Head of caudate nucleus (tissue), 42 donors: ENCODE measurements around the gene ABHD12.
A peak's percentile ranks its signal among the peaks of the same experiment; 100 is the strongest.

Experiments used
- DNase-seq, 42 donors: peaks; one replicate each; pipeline versions ENCODE4 v3.0.0 to v3.0.0-alpha.2; 2020 to 2021; ENCODE audit warnings: mixed read lengths in 7 of 42
- intact Hi-C: fragments of 100-400 bp; cut with DNase I; formaldehyde crosslinking; loops from one replicate; pipeline ENCODE4 v1.15.0; 2022

Gene ABHD12

DNA sequence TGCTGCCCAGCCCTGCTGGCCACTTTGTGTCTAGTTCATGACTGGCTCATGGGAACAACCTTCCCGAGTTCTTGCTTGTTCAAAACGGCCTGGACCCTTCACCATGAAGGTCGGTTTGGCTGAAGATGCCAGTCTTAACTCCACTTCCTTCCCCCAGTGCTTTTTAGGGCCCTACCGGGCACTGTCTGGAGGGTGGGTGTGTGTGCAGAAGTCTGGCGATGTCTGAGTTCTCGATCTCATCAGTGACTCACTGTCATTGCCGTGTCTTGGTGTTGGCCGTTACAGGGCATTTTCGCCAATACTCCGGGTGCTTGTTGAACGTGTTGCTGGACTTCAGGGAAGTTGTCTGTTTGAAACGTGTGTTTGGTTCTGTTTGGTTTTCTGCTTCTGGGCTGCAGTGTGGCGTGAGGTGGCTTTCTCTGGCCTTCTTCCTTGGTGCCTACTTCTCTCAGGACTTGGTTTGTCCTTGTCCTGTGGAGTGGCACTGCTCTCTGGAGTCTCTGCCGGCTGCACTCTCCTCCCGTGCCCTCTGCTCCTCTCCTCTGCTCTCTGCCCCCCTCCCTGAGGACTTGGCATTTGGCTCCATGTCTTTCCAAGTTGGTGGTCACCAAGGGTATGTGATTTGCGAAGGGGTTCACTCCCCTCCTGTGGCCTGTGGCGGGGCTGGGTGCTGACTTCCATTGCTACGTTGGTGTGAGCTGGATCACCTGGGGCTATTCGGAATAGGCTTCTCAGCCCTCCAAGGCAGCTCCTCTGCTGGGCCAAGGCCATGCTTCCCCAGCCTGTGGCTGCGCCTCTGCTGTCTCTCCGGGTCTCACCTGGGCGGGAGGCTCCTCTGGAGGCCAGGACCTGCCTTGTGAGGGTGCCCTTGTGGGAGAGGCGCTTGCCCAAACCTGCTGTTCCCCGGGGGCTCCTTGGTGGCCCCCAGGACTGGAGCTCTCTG lies 104.5 kb downstream of the ABHD12 start:
- intact Hi-C loops = no loop called here
- peak in 20 of 42 donors; percentile 1 to 33 (median 10) for DNase-seq

DNA sequence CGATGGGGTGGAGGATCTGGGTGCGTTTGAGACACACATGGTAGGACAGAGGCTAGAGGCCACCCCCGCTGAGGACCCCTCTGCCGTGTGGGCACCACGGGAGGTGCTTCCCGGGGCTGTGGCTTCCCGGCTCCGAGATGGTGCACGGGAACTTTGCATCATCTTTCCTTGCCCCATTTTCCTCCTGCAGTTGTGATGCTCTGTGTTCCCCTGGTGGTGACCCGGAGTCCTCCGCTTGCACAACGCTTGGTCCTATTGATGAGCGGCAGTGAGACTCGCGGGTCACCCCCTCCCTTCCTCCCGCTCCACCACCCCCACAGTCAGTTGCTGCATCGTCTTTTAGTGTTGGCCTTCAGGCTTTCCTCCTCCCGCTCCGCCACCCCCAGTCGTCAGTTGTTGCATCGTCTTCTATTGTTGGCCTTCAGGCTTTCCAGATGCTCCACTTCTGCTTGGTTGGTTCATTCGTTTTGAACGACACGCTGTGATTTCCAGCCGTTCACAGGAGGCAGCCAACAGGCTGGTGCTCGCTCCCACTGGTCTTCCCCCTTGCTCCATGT lies 105.5 kb downstream of the ABHD12 start:
- intact Hi-C loops = no loop called here
- DNase-seq = peak in 25 of 42 donors; percentile 1 to 38 (median 14)

DNA sequence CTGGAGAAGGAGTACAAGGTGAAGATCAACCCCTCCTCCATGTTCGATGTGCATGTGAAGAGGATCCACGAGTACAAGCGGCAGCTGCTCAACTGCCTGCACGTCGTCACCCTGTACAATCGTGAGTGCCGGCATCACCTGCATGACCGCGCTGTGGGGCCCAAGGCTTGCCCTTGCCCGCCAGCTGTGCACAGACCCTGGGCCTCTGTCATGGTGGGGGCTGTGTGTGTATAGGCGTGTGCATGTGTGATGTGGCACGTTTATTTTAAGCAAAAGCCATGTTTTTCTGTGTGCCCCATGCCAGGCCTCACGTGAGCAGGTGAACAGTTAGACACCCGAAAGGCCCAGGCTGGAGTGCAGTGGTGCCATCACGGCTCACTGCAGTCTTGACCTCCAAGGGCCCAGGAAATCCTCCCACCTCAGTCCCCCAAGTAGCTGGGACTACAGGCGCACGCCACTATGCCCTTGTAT lies 106.5 kb downstream of the ABHD12 start:
- peak in 17 of 42 donors; percentile 0 to 25 (median 8) for DNase-seq
- intact Hi-C loops = no loop called here

DNA sequence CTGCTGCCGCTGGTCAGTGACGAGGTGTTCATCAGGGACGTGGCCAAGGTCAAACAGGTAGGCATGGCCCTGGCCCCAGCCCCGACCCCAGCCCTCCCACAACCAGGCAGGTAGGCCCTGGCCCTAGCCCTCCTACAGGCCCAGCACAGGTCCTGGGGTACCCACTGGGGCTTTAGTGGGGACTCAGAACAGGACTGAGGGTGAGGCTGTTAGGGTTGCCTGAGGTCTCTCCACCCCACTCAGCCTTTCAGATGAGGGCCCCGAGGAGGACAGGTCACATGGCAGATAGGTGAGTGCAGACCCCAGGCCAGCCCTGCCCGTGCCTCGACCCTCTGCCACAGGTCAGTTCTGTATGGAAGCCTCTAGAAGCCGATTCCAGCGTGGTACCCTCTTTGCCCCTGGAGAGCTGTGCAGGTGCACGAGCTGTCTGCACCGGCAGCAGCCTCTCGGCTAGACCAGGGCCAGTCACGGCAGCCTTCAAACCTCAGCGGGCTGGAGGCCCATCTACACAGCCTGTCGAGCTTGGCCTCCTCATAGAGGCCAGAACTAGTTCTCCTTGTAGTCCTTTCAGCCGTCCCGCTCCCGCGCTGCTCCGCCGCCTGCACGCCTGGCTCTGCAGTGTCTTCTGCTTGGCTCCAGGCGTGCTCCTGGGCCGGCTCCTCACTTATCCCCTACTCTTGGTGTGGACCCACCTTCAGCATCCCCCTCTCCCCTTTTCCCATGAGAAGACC lies 107.2 kb downstream of the ABHD12 start:
- peak in 18 of 42 donors; percentile 2 to 30 (median 12) for DNase-seq
- intact Hi-C loops = no loop called here

DNA sequence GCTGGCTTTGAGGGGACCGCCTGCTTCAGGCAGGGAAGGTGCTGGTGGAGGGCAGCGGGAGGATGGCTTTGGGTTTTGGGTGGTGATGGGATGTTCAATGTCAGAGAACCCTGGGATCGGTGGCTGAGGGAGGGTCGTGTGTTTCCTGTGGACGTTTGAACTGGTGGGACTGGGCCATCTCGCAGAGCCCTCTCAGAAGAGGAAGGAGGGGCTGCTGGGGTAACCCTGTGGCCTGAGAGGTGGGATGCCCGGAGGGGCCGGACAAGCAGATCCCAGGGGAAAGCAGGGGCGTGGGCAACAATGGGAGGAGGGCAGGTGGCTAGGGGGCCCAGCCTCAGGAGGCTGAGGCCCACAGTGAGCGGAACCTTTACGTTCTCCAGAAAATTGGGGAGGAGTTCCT lies 107.8 kb downstream of the ABHD12 start:
- intact Hi-C loops = no loop called here
- DNase-seq = peak in 15 of 42 donors; percentile 3 to 31 (median 8)

DNA sequence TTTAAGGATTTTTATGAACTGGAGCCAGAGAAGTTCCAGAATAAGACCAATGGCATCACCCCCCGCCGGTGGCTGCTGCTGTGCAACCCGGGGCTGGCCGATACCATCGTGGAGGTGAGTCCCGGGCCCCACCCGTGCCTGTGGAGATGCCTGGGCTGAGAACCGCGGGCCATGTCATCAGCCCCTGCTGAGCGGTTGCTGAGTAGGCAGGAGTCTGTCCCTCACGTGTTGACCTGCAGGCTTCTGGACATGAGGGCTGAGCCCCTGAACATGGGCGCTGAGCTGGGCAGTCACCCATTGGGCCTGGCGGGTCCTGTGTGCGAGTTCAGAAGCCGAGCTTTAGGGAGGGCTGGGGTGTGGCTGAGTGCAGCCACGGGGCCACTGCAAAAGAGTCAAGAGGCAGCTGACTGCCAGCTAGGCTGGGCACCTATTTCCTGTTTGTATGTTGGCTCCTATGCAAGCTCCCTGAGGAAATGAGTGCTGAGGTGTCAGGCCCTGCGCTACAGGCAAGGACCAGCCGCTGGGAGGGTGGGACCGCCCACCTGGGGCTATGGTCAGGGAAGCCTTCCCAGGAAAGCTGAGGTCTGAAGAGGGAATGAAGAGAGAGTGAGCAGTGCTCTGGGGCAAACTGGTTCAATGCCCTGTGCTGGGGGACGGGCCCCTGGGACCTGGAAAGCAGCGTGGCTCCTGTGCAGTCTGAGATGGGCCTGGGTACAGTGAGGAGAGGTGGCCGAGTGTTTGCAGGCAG lies 108.4 kb downstream of the ABHD12 start:
- peak in 20 of 42 donors; percentile 0 to 36 (median 9) for DNase-seq
- intact Hi-C loops = no loop called here

DNA sequence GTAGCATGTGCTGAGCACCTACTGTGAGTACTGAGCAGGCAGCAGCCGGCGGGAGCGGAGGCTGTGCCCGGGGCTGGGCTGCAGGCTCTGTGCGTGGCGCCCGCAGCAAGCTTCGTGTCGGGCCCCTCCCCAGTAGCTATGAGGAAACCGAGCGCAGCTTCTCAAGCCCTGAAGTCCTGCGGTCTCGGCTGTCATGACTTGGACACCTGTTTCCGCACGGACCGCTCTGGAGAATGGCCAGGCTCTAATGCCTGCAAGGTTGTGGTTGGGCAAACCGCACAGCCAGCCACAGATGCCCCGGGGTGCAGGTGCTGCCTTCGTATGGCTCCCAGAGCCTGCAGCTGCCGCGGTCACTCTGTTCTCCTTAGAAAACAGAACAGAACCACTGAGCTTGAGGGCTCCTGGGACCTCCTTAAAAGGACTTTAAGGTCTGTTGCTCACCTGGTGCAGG lies 109.1 kb downstream of the ABHD12 start:
- peak in 17 of 42 donors; percentile 1 to 32 (median 9) for DNase-seq
- intact Hi-C loops = no loop called here

DNA sequence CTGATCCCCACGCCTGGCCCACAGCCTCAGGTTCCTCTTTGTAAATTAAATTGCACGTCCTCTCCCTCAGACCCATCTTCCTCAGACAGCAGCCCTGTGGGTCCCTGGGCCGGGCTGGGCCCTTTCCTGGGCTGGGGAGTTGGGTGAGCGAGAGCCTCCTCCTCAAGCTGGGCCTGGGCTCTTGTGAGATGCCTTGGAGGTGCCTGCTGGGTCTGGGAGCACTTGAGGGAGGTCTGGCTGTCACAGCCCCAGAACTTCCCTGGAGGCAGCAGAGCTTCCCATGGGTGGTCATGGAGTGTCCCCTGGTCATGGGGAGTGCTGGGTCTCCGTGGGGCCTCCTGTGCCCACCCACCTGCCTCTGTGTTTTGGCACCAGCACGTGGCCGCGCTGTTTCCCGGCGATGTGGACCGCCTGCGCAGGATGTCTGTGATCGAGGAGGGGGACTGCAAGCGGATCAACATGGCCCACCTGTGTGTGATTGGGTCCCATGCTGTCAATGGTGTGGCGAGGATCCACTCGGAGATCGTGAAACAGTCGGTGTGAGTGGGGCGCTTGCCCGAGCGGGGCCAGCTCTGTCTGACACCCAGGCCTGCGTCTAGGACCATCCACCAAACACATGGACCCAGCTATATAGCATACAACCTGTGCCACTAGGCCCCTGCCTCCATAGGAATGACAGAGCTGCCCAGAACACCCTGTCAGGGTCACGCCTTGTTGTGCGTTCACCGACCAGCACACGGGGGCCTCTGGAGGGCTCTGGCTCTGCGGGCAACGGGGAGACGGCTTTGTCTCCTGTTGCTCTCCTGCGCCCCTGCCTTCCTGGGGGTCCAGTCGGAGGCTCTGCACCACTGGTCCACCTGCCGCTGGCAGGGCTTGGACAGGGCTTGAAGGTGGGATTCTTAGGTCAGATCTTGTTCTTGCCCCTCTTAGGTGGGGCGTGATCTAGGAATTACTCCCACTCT lies 109.8 kb downstream of the ABHD12 start:
- intact Hi-C loops = no loop called here
- peak in 17 of 42 donors; percentile 2 to 34 (median 12) for DNase-seq

DNA sequence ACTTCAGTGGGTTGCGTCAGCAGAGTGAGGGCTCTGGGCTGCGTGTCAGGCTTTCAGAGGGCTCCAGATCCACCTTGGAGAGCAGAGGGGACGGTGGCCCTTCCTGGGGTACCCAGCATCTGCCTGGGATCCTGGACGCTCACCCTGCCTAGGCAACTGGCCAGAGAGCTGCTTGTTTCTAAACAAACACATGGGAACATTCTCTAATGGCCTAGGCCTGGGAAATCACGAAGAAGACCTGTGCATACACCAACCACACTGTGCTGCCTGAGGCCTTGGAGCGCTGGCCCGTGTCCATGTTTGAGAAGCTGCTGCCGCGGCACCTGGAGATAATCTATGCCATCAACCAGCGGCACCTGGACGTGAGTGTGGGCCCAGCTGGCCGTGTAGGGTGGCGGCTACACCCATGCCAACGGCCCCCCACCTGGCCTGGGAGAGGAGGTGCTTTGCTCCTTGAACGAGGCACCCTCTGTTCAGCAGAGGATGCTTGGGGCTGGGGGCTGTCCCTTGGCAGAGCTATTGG lies 110.5 kb downstream of the ABHD12 start:
- peak in 17 of 42 donors; percentile 2 to 42 (median 14) for DNase-seq

DNA sequence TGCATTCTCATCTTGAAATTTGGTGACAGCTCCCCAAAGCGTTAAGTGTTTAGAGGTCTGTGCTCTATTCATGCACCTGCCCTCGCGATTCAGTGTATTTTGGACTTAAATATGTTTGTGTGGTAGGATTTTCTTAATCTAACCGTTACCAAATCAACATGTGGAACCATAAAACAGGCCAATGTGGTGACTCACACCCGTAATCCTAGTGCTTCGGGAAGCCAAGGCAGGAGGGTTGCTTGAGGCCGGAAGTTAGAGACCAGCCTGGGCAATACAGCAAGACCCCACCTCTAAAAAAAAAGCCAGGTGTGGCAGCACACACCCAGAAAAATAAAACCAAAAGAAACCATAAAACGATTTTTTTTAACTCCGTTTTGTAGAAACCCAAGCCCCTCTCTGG lies 111.2 kb downstream of the ABHD12 start:
- peak in 12 of 42 donors; percentile 0 to 21 (median 4) for DNase-seq
- intact Hi-C loops = no loop called here

More for the DNA sequence above, 110.5 kb downstream of the ABHD12 start:
- intact Hi-C loops = no loop called here

DNA sequence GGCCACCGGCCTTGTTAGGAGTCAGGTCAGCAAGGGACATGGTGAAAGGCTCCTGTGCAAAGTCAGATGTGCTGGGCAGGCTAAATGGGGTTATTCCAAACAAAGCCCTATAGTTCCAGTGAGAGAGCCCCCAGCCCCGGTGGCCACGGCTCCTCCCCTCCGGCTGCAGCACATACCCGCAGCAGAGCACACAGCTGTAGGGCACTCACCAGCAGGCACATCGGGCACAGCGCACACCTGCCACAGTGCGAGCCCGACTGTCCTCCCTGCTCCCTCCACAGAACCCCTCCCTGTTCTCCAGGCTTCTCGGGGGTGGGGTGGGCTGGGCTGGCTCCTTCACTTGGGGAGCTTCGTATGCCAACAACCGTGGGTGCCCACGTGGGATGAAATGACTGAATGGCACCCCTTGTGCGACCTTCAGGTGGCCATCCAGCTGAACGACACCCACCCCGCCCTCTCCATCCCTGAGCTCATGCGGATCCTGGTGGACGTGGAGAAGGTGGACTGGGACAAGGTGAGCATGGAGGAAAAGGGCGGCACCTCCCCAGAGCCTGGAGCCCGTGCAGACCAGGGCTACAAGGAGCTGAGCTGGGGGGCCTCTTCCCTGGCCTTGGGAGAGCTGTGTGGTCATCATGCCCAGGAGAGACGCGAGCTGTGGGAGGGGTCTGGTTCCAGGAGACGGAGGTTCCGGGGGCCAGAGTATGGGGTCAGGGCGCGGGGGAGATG lies 111.8 kb downstream of the ABHD12 start:
- intact Hi-C loops = no loop called here
- peak in 19 of 42 donors; percentile 1 to 36 (median 7) for DNase-seq

DNA sequence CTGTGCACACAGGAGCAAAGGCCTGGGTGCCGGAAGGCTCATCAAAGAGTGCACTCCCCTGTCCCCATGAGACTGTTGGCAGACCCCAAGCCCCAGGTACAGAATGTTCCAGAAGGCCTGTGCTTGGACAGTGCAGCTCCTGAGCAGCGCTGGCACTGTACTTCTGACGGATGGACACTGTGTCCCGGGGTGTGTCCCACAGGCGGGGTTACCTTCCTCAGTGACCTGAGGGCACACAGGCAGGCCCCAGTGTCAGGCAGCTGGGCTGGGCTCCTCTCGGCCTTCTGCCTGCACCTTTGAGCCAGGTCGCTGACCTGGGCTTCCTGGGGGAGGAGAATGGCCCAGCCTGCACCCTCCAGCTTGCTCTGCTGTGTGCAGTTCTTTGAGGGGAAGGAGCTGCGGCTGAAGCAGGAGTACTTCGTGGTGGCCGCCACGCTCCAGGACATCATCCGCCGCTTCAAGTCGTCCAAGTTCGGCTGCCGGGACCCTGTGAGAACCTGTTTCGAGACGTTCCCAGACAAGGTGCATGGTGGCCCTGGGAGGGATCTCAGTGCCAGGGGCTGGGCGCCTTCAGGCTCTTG lies 112.6 kb downstream of the ABHD12 start:
- intact Hi-C loops = no loop called here
- DNase-seq = peak in 19 of 42 donors; percentile 1 to 29 (median 8)

DNA sequence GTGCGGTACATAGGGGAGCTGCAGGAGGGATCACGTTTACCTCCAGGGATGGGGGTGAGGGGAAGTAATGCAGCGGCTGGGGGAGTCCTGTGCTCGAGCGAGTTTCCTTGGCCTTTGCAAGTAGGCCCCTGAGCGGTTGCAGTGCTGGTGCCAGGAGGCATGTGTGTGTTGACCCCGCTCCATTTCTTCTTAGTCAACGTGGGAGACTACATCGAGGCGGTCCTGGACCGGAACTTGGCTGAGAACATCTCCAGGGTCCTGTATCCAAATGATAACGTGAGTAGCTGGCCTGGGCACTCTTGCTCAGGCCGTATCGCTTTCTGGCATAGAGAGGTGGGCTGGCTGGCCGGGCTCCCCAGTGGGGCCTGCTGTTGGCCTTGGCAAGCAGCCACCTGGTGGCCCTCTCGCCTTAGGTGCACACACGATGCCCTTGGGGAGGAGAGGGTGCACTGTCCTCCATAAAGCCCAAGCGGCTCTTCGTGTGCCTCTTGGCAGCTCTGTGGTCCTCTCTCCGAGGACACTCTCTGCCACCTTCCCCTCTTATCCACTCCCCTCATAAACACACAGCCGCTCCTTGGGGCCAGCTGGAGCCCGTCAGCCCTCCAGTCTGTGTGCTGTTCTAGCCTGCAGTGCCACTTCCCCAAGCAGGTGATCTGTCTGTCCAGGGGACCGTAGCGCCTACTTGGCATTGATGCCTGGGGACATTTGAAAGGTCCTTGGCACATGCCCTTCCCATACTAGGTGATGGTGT lies 113.4 kb downstream of the ABHD12 start:
- intact Hi-C loops = no loop called here
- peak in 19 of 42 donors; percentile 1 to 32 (median 11) for DNase-seq

DNA sequence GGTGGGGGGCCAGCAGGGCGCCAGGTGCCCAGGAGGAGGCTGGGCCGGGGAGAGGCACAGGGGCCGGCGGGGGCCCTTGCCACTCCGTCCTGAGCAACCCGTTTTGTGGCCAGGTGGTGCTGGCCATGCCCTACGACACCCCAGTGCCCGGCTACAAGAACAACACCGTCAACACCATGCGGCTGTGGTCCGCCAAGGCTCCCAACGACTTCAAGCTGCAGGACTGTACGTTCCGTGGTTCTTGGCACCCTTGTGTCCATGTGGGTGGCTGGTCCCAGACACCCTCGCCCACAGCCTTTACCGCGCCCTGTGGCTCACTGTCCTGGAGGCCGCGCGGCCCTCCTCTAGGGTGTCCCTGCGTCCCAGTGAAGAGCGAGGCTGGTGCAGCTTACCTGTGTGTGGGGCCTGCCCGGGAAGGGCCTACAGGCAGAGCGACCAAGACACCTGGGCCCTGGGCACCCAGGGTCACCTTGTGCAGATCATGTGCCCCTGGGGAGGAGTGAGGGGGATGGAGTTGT lies 114.0 kb downstream of the ABHD12 start:
- DNase-seq = peak in 16 of 42 donors; percentile 1 to 30 (median 8)
- intact Hi-C loops = no loop called here
